ENCODE data around the gene PTPRH.

- no peak for TF ChIP-seq CTCF (IDR thresholded peaks at IDR 0.05; ENCODE audit: insufficient read depth, low read length)
- TF ChIP-seq POLR2AphosphoS5 (IDR thresholded peaks at IDR 0.05; ENCODE audit: low read depth) = no peak
- no peak for TF ChIP-seq GABPA (IDR thresholded peaks at IDR 0.05; ENCODE audit: low read depth)
These were observed 47.5 kb upstream of the PTPRH start for GRCh38 chr19:55256562-55257460.

Data from HL-60 (cell line).